GM19467 (cell line): ENCODE results near the gene SELENOF.
"Not testable (repeated sequence)": the region's sequence is repeated elsewhere in the genome, so short reads cannot be mapped to it uniquely, and the experiment has no call there.

Experiments used
- ATAC-seq: cut with Tn5 transposase; IDR thresholded peaks from one replicate; pipeline ENCODE4 v1.9.1; 2021; ENCODE audit warnings: mild to moderate bottlenecking, moderate library complexity; ENCODE audit not compliant: unreplicated experiment

The SELENOF gene

GRCh38 chr1:86821956-86822355, 92.0 kb downstream of the SELENOF start:
- no peak for ATAC-seq

- ATAC-seq = not testable (repeated sequence)
Observed at GRCh38 chr1:86819970-86820369, 94.0 kb downstream of the SELENOF start.

- not testable (repeated sequence) for ATAC-seq
Observed at GRCh38 chr1:86817246-86817826, 96.6 kb downstream of the SELENOF start.

- ATAC-seq = not testable (repeated sequence)
Observed at GRCh38 chr1:86814118-86814517, 99.8 kb downstream of the SELENOF start.
